HEK293T (cell line): Measurements from ENCODE around the gene CA10.

Experiments
- CTCF ChIA-PET: fragments of 350-600 bp; formaldehyde crosslinking; extraction: SDS; loops from one replicate; lab custom pipeline; 2021; ENCODE audit warnings: antibody characterized with exemption, inconsistent platforms; lab: Yijun Ruan, JAX
- POLR2A ChIA-PET: fragments of 350-600 bp; formaldehyde crosslinking; extraction: SDS; loops from one replicate; lab custom pipeline; 2020; ENCODE audit warnings: antibody characterized with exemption, inconsistent platforms; lab: Yijun Ruan, JAX
- DNase-seq: peaks from one replicate; pipeline ENCODE4 v3.0.0; 2012; ENCODE audit warnings: mixed read lengths; ENCODE audit errors: extremely low spot score
- ARNT ChIP-seq: fragments of 450-650 bp; IDR thresholded peaks from 2 replicates; pipeline ENCODE4 v1.6.1; 2017; ENCODE audit warnings: mild to moderate bottlenecking
- BHLHE40 ChIP-seq: fragments of 450-650 bp; IDR thresholded peaks from 2 replicates; pipeline ENCODE4 v1.6.1; 2016; ENCODE audit warnings: mild to moderate bottlenecking, moderate library complexity, borderline replicate concordance
- CTBP1 ChIP-seq: fragments of 450-650 bp; IDR thresholded peaks from 2 replicates; pipeline ENCODE4 v1.6.1; 2016; ENCODE audit warnings: borderline replicate concordance
- ELF4 ChIP-seq: fragments of 450-650 bp; IDR thresholded peaks from 2 replicates; pipeline ENCODE4 v1.6.1; 2017; ENCODE audit warnings: antibody characterized with exemption
- FOXA1 ChIP-seq: fragments of 450-650 bp; IDR thresholded peaks from 2 replicates; pipeline ENCODE4 v1.6.1; 2016; ENCODE audit warnings: mild to moderate bottlenecking
- FOXK2 ChIP-seq: fragments of 450-650 bp; IDR thresholded peaks from 2 replicates; pipeline ENCODE4 v1.6.1; 2016; ENCODE audit warnings: mild to moderate bottlenecking
- FOXM1 ChIP-seq: fragments of 450-650 bp; IDR thresholded peaks from 2 replicates; pipeline ENCODE4 v1.6.1; 2017; ENCODE audit warnings: mild to moderate bottlenecking, borderline replicate concordance
- HDGF ChIP-seq: fragments of 450-650 bp; IDR thresholded peaks from 2 replicates; pipeline ENCODE4 v1.6.1; 2017; ENCODE audit warnings: antibody characterized with exemption, borderline replicate concordance
- L3MBTL2 ChIP-seq: fragments of 450-650 bp; conservative IDR thresholded peaks from 2 replicates; pipeline ENCODE4 v1.6.1; 2016; ENCODE audit warnings: mild to moderate bottlenecking
- LEF1 ChIP-seq: fragments of 450-650 bp; IDR thresholded peaks from 2 replicates; pipeline ENCODE4 v1.6.1; 2017; ENCODE audit warnings: mild to moderate bottlenecking, borderline replicate concordance
- NFRKB ChIP-seq: fragments of 450-650 bp; IDR thresholded peaks from 2 replicates; pipeline ENCODE4 v1.6.1; 2016; ENCODE audit warnings: mild to moderate bottlenecking, moderate library complexity
- PKNOX1 ChIP-seq: fragments of 450-650 bp; IDR thresholded peaks from 2 replicates; pipeline ENCODE4 v1.6.1; 2016
- SP1 ChIP-seq: fragments of 450-650 bp; IDR thresholded peaks from 2 replicates; pipeline ENCODE4 v1.6.1; 2017
- SUZ12 ChIP-seq: fragments of 450-650 bp; IDR thresholded peaks from 2 replicates; pipeline ENCODE4 v1.6.1; 2016; ENCODE audit warnings: mild to moderate bottlenecking
- TARDBP ChIP-seq: fragments of 450-650 bp; IDR thresholded peaks from 2 replicates; pipeline ENCODE4 v1.6.1; 2016
- ZNF384 ChIP-seq: fragments of 450-650 bp; IDR thresholded peaks from 2 replicates; pipeline ENCODE4 v1.6.1; 2016

The CA10 gene

GRCh38 chr17:51742571-51742970, 415.9 kb downstream of the CA10 start:
- no peak for DNase-seq
- ChIA-PET POLR2A (no interaction called here), CTCF (no interaction called here)
- TF ChIP-seq ARNT (no peak), LEF1 (no peak), BHLHE40 (no peak), SUZ12 (no peak), TARDBP (no peak), PKNOX1 (no peak), SP1 (no peak), FOXA1 (no peak), HDGF (no peak), CTBP1 (no peak), L3MBTL2 (no peak), ZNF384 (no peak), FOXM1 (no peak)

- no peak for DNase-seq
- ChIA-PET CTCF (no interaction called here), POLR2A (no interaction called here)
- TF ChIP-seq SUZ12 (no peak), FOXK2 (no peak), TARDBP (no peak), PKNOX1 (no peak), SP1 (no peak), LEF1 (no peak), CTBP1 (no peak), BHLHE40 (no peak), ELF4 (no peak), L3MBTL2 (no peak), ARNT (no peak), FOXM1 (no peak), ZNF384 (no peak)
Measured at GRCh38 chr17:51741458-51741857, 417.1 kb downstream of the CA10 start.

GRCh38 chr17:51740531-51740930, 418.0 kb downstream of the CA10 start:
- ChIA-PET POLR2A (no interaction called here), CTCF (no interaction called here)
- no peak for TF ChIP-seq SP1
- no peak for TF ChIP-seq BHLHE40
- TF ChIP-seq PKNOX1 = no peak
- TF ChIP-seq L3MBTL2 = no peak
- no peak for TF ChIP-seq CTBP1
- no peak for TF ChIP-seq NFRKB
- no peak for TF ChIP-seq HDGF
- TF ChIP-seq ARNT = no peak
- no peak for TF ChIP-seq ZNF384
- no peak for TF ChIP-seq TARDBP
- TF ChIP-seq FOXK2 = no peak
- TF ChIP-seq FOXM1 = no peak
- TF ChIP-seq ELF4 = no peak
- no peak for TF ChIP-seq LEF1
- TF ChIP-seq FOXA1 = no peak
- no peak for TF ChIP-seq SUZ12
- no peak for DNase-seq

DNA sequence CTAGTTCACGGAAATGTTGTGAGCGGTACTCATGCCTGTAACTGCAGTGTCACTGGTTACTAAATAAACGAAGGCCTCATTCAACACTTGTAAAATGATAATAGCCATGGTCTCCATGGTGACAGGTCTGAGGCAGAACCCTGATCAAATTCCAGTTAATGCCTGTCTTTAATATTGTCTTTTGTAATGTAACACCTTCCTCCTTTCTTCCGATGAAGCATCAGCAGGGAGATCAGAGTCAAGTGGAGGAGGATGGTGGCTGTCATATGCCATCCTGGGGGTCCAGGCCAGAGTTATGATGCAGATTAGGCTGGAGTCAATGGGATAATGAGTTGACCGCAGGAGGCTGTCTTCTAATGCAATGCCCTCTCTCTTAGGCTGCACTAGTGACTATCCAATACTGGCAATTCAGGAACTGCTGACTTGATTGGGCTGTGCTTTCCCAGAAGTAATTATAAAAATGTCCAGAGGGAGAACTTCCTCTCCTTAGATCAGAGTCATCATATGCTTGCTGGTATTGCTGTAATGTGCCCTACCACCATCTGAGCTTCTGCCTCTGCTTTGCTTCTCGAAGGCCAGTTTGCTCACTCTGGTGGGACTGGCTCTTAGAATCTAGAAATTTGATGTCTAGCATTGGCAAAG, 419.1 kb downstream of the CA10 start:
- TF ChIP-seq FOXK2 (no peak), CTBP1 (no peak)
- POLR2A ChIA-PET = no interaction called here
- DNase-seq = peak; percentile 12
- CTCF ChIA-PET = no interaction called here

DNA sequence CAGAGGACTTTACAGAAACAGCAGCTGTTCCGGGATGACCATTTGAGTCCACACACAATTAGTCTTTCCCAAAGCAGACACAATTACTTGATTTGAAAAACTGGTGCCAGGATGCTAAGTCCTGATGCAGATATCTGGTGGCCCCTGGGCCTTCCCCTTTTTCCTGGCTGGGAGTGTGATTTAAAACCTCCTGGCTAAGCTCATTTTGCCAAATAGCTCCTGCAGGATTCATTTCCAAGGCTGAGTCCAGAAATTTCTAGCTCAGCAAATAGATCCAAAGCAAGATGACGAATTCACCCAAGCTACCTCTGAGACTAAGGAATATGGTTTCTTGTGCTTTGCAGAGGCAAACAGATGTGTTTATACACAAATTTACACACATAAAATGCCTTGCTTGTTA, 422.2 kb downstream of the CA10 start:
- POLR2A ChIA-PET = no interaction called here
- no peak for TF ChIP-seq FOXK2
- no peak for TF ChIP-seq ZNF384
- DNase-seq = no peak
- CTCF ChIA-PET = no interaction called here

GRCh38 chr17:51734976-51735375, 423.5 kb downstream of the CA10 start:
- TF ChIP-seq TARDBP (no peak), BHLHE40 (no peak), HDGF (no peak), ELF4 (no peak), ZNF384 (no peak), SUZ12 (no peak), L3MBTL2 (no peak), FOXK2 (no peak), SP1 (no peak), FOXA1 (no peak), LEF1 (no peak), NFRKB (no peak), PKNOX1 (no peak), FOXM1 (no peak), ARNT (no peak), CTBP1 (no peak)
- ChIA-PET POLR2A (no interaction called here), CTCF (no interaction called here)
- DNase-seq = no peak
